Spleen (tissue), 11 donors: Measurements from ENCODE around the gene CCDC124. TPM values are rescaled to one million over a fixed set of nuclear protein-coding genes. Genes with fewer than 3 reads are reported as not detected.

ENCODE experiments used
- DNase-seq: peaks from one replicate; pipeline ENCODE4 v3.0.0-alpha.2; 2020
- H3K27ac ChIP-seq, 8 donors: fragments of 200-600 bp; sonication (generic) in 7 of 8; 1 replicate in 4 of 8; 2 replicates in 4 of 8; pipeline versions ENCODE4 v1.5.0 to v1.8.0; 2016 to 2021; ENCODE audit warnings: inconsistent platforms in 4 of 8, mild to moderate bottlenecking in 4 of 8, moderate library complexity in 1 of 8
- H3K27me3 ChIP-seq, 7 donors: fragments of 200-600 bp; sonication (generic) in 6 of 7; replicated peaks in 1 of 7; 1 replicate in 4 of 7; 2 replicates in 3 of 7; pipeline versions ENCODE4 v1.5.0 to v1.8.0; 2016 to 2021; ENCODE audit warnings: inconsistent platforms in 3 of 7, mild to moderate bottlenecking in 1 of 7
- H3K36me3 ChIP-seq, 6 donors: fragments of 200-600 bp; sonication (generic) in 5 of 6; 1 replicate in 4 of 6; 2 replicates in 2 of 6; pipeline versions ENCODE4 v1.5.0 to v1.8.0; 2016 to 2021; ENCODE audit warnings: inconsistent platforms in 2 of 6
- H3K4me1 ChIP-seq, 6 donors: fragments of 200-600 bp; sonication (generic) in 5 of 6; 1 replicate in 3 of 6; 2 replicates in 3 of 6; pipeline versions ENCODE4 v1.5.0 to v1.8.0; 2016 to 2021; ENCODE audit warnings: inconsistent platforms in 3 of 6
- H3K4me3 ChIP-seq, 8 donors: fragments of 200-600 bp; sonication (generic) in 7 of 8; 1 replicate in 4 of 8; 2 replicates in 4 of 8; pipeline versions ENCODE4 v1.5.0 to v1.8.0; 2016 to 2021; ENCODE audit warnings: inconsistent platforms in 4 of 8, mild to moderate bottlenecking in 4 of 8, moderate library complexity in 2 of 8
- H3K9me3 ChIP-seq, 8 donors: fragments of 200-600 bp; sonication (generic) in 7 of 8; 1 replicate in 4 of 8; 2 replicates in 4 of 8; pipeline versions ENCODE4 v1.5.0 to v1.8.0; 2016 to 2021; ENCODE audit warnings: inconsistent platforms in 4 of 8
- POLR2A ChIP-seq, 3 donors: fragments of 450-650 bp; IDR thresholded peaks; one replicate each; pipeline ENCODE4 v1.5.1; 2017; ENCODE audit warnings: antibody characterized with exemption in 3 of 3, mild to moderate bottlenecking in 1 of 3
- POLR2AphosphoS5 ChIP-seq, 3 donors: sonication (generic); formaldehyde crosslinking; IDR thresholded peaks; one replicate each; pipeline ENCODE4 v1.5.1; 2017; ENCODE audit warnings: antibody characterized with exemption in 3 of 3
- WGBS, 5 donors: extraction: QIAGEN DNeasy Blood & Tissue Kit in 3 of 5; methylation state at CpG; one replicate each; pipeline versions ENCODE4 v1.1.5 to v1.1.7; 2013 to 2018; 5-methylcytosine and 5-hydroxymethylcytosine counted together
- intact Hi-C: fragments of 100-400 bp; cut with DNase I; formaldehyde crosslinking; loops from one replicate; pipeline ENCODE4 v1.15.0; 2023; ENCODE audit warnings: low total_unique reads
- polyA plus RNA-seq, 3 donors: library from polyadenylated mRNA; stranded (reverse); fragments of 200-250 nt; gene quantifications; one replicate each; pipeline ENCODE4 v1.2.1, GENCODE V29; 2013
- total RNA-seq, 7 donors: library from RNA; depleted of rRNA in 3 of 7; stranded (reverse); fragments of >200 nt in 3 of 7; fragmentation: NEBNext Ultra II Directional in 4 of 7; extraction: Animal tissue kit (Norgen Biotek cat#: 25700) in 4 of 7; gene quantifications; one replicate each; pipeline versions ENCODE4 v1.1.0 to v1.2.1, GENCODE V29; 2016 to 2021
- TF ChIP-seq, protein P1 (sequence below), 11 experiments: fragments of 200-600 bp in 7 of 11; fragments of 450-650 bp in 4 of 11; sonication (generic) in 4 of 11; IDR thresholded peaks in 8 of 11; conservative IDR thresholded peaks in 3 of 11; 1 replicate in 7 of 11; 2 replicates in 4 of 11; pipeline versions ENCODE4 v1.4.0 to v1.8.0; 2016 to 2021; ENCODE audit warnings: antibody characterized with exemption in 11 of 11, inconsistent platforms in 4 of 11, mild to moderate bottlenecking in 1 of 11
- donor health status: healthy with polysubstance abuse.
- donor health status: DM: no; HTN: no; CAD: no; lungs with moderate emphysema.
- donor health status: DM: no; HTN: no; CAD: no.
- donor health status: Bipolar disorder and iron deficiency.
- donor health status: healthy.
- donor health status: DM: no; HTN: no; CAD: no.
- donor health status: DM: yes; HTN: yes; CAD: no.

Gene CCDC124
- total and polyA plus RNA-seq, 10 donors = 29.5 to 89.9 (median 43.0) TPM

DNA sequence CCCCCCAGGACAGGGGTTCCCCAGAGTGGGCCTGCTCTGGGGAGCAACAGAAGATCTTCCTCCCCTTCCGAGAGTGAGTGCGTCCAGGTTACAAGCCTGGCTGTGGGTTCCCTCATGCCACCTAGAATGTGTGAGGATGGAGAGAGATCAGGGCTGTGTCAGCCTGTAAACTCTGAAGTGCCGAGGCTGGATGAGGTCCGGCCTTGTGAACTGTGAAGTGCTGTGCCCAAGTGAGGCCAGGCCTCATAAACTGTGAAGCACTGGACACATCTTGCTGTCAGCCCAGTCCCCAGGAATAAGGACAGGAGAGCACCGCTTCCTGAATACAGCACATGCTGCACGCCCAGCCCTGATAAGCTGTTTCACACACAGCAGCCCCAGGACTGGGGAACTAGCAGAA lies 41.7 kb downstream of the CCDC124 start:
- H3K27me3 ChIP-seq = peaks cover 0 to 3% (median 0%) of the 10 kb centered on the region in 7 donors
- TF ChIP-seq, protein P1, sequence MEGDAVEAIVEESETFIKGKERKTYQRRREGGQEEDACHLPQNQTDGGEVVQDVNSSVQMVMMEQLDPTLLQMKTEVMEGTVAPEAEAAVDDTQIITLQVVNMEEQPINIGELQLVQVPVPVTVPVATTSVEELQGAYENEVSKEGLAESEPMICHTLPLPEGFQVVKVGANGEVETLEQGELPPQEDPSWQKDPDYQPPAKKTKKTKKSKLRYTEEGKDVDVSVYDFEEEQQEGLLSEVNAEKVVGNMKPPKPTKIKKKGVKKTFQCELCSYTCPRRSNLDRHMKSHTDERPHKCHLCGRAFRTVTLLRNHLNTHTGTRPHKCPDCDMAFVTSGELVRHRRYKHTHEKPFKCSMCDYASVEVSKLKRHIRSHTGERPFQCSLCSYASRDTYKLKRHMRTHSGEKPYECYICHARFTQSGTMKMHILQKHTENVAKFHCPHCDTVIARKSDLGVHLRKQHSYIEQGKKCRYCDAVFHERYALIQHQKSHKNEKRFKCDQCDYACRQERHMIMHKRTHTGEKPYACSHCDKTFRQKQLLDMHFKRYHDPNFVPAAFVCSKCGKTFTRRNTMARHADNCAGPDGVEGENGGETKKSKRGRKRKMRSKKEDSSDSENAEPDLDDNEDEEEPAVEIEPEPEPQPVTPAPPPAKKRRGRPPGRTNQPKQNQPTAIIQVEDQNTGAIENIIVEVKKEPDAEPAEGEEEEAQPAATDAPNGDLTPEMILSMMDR (IDR thresholded peaks at IDR 0.05 in 8 of 11, conservative IDR thresholded peaks at IDR 0.05 in 3 of 11) = no peak
- no peak for TF ChIP-seq POLR2AphosphoS5 (IDR thresholded peaks at IDR 0.05)
- TF ChIP-seq POLR2A (IDR thresholded peaks at IDR 0.05) = no peak
- no peaks in the 10 kb centered on the region for H3K9me3 ChIP-seq
- H3K4me1 ChIP-seq = peaks cover 0 to 3% (median 2%) of the 10 kb centered on the region in 6 donors
- no peak for DNase-seq
- no peaks in the 10 kb centered on the region for H3K36me3 ChIP-seq
- 68 to 91% (median 86%) methylated on average over 6 of the region's 6 CpGs; no CpG with 5 or more reads in 1 of the 5 donors for WGBS, 5 donors
- H3K27ac ChIP-seq = no peak overlapping the region
- intact Hi-C loops = no loop called here
- no peak overlapping the region for H3K4me3 ChIP-seq

DNA sequence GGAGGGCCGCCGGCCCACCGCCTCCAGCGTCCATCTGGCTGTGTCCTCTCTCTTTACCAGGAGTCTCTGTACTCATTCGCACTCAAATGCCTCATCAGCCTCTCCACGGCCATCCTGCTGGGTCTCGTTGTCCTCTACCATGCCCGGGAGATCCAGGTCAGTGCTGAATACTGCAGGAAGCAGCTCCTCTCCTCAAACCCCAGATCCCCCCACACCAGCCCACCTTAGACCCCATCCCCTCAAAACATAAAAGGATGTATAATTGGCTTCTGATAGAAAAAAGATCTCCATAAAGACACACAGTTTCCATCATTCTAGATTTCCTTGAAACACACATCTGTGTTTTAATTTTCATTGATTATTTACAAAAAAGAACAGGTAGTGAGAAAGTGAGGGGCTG lies 42.2 kb downstream of the CCDC124 start:
- peaks cover 0 to 8% (median 4%) of the 10 kb centered on the region in 6 donors for H3K4me1 ChIP-seq
- H3K4me3 ChIP-seq = no peak overlapping the region
- intact Hi-C loops = no loop called here
- no peaks in the 10 kb centered on the region for H3K27me3 ChIP-seq
- WGBS, 5 donors = 83 to 100% (median 93%) methylated on average over 2 to 8 of the region's 8 CpGs
- DNase-seq = no peak
- no peak overlapping the region for H3K27ac ChIP-seq
- TF ChIP-seq, protein P1 (IDR thresholded peaks at IDR 0.05 in 8 of 11, conservative IDR thresholded peaks at IDR 0.05 in 3 of 11) = no peak
- H3K9me3 ChIP-seq = no peaks in the 10 kb centered on the region
- no peaks in the 10 kb centered on the region for H3K36me3 ChIP-seq

DNA sequence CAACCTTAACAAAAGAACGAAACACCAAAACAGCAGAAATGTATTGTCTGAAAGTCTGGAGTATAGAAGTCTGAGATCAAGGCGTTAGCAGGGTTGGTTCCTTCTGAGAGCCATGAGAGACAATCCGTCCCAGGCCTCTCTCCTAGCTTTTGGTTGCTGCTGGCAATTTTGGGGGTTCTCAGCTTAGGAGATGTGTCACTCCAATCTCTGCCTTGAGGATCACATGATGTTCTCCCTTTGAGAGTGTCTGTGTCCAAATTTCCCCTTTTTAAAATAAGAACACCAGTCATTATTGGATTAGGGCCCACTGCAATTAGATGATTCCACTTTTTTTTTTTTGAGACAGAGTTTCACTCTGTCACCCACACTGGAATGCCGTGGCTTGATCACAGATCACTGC lies 44.2 kb downstream of the CCDC124 start:
- Histone ChIP-seq H3K27me3 (peaks cover 0 to 7% (median 0%) of the 10 kb centered on the region in 7 donors), H3K36me3 (no peaks in the 10 kb centered on the region), H3K4me3 (no peak overlapping the region), H3K4me1 (peaks cover 0 to 16% (median 4%) of the 10 kb centered on the region in 6 donors), H3K27ac (no peak overlapping the region), H3K9me3 (no peaks in the 10 kb centered on the region)
- TF ChIP-seq POLR2AphosphoS5 (IDR thresholded peaks at IDR 0.05) = no peak
- no peak for TF ChIP-seq POLR2A (IDR thresholded peaks at IDR 0.05)
- TF ChIP-seq, protein P1 (IDR thresholded peaks at IDR 0.05 in 8 of 11, conservative IDR thresholded peaks at IDR 0.05 in 3 of 11) = no peak
- DNase-seq = no peak
- intact Hi-C loops = no loop called here
- WGBS, 5 donors = 81 to 89% (median 83%) methylated on average over 4 of the region's 4 CpGs

DNA sequence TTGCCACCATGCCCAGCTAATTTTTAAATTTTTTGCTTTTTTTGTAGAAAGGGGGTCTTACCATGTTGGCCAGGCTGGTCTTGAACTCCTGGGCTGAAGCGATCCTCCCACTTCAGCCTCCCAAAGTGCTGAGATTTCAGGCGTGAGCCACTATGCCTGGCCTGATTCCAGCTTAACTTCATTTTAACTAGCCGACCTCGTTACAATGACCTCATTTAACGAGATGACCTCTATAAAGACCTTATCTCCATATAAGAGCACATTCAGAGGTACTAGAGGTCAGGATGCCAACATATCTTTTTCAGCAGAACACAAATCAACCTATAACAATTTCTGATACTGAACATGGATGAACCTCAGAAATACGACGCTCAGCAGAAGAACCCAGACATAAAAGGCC lies 44.7 kb downstream of the CCDC124 start:
- DNase-seq = no peak
- Histone ChIP-seq H3K27me3 (peaks cover 0 to 11% (median 0%) of the 10 kb centered on the region in 7 donors), H3K27ac (no peak overlapping the region), H3K4me3 (no peak overlapping the region), H3K4me1 (peaks cover 0 to 16% (median 4%) of the 10 kb centered on the region in 6 donors), H3K9me3 (no peaks in the 10 kb centered on the region), H3K36me3 (no peaks in the 10 kb centered on the region)
- no peak for TF ChIP-seq POLR2A (IDR thresholded peaks at IDR 0.05)
- no peak for TF ChIP-seq POLR2AphosphoS5 (IDR thresholded peaks at IDR 0.05)
- TF ChIP-seq, protein P1 (IDR thresholded peaks at IDR 0.05 in 8 of 11, conservative IDR thresholded peaks at IDR 0.05 in 3 of 11) = no peak
- WGBS, 5 donors = 73 to 86% (median 79%) methylated on average over 7 of the region's 7 CpGs
- intact Hi-C loops = no loop called here
